Tracheal epithelial cell (primary cell): ENCODE measurements around the gene FASTK. TPM values are rescaled to one million over a fixed set of nuclear protein-coding genes. Genes with fewer than 3 reads are reported as not detected.

Source experiments
- total RNA-seq: library from RNA; depleted of rRNA; stranded (reverse); fragments of >200 nt; gene quantifications from 2 replicates; pipeline ENCODE4 v1.2.1, GENCODE V29; 2014

FASTK gene, protein sequence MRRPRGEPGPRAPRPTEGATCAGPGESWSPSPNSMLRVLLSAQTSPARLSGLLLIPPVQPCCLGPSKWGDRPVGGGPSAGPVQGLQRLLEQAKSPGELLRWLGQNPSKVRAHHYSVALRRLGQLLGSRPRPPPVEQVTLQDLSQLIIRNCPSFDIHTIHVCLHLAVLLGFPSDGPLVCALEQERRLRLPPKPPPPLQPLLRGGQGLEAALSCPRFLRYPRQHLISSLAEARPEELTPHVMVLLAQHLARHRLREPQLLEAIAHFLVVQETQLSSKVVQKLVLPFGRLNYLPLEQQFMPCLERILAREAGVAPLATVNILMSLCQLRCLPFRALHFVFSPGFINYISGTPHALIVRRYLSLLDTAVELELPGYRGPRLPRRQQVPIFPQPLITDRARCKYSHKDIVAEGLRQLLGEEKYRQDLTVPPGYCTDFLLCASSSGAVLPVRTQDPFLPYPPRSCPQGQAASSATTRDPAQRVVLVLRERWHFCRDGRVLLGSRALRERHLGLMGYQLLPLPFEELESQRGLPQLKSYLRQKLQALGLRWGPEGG
- 71.0 and 78.1 TPM in 2 replicates for total RNA-seq

DNA sequence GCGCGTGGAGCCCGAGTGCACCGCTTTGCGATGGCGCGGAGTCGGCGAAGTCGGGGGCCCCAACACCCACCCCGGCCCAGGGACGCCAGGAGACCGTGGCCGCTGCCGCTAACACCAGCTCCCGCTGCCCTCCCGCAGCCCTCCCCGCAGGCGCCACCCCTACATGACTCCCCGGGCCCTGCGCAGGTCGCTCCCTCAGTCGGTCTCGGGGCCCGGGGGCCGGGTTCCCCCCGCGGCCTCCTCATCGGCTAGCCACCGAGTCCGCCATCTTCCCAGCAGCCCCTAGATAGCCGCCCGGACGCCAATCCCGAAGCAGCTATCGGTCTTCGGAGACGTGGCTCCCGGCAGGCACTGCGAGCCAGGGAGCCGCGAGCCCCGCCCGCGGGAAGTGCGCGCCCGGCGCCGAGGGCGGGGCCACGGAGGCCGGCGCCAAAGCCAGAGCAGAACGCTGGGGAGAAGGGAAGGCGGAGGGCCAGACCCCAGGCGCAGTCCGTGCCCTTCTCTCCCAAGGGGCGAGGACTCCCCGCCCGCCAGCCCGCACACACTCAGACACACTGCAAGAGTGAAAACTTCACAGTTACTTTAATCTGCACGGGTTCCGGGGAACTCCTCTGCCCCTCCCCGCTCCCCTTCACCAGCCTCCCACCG is at the start of gene FASTK:
Gene FASTK, minus strand, starts transcription at position 288 of the 648 bp plus-strand sequence. Its CDS starts 43 bp downstream, at position 245.

DNA sequence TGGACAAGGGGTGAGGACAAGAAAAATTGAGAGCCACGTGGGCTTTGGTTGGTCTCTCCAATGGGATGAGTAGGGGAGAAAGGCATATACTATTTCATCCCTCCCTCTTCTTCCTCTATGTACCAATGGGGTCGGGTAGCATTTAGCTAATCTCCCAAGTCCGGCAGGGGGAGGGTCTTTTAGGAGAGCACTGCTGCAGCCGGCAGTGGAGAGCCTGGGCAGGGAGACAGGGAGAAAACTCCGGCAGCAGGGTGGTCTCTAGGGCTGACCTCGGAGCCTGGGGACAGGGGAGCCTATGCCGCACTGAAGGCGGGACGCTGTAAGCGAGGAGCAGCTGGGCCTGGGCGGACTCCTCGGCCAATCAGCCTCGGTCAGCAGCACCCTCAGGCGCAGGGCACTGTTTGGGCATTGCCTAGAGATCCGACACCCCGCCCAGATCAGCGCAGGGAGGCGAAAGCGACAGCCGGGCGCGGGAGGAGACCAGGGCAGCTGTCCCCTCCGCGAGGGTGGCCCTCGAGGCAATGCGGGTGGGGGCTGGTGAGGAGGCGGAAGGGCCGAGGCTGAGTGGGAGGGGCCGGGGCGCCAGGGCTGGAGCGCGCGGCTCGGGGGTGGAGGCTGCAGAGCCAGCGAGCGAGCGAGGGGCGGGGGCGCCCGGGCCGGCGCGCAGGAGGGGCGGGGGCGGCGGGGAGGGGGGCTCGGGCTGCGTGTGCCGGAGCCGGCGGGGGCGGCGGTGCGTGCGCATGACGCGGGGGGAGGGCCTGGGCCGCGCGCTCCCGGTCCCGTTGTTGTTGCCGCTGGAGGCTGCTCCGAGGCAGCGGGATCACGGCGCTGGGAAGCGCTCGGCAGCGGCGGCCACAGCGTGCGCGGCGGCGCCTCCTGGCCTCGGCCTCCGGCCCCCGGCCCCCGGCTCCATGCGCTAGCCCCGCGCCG is 5.3 kb upstream of the FASTK start, which contains the start of gene AGAP3:
Gene AGAP3, plus strand, starts transcription at position 785 of the 930 bp plus-strand sequence. CDS start 267 bp downstream, outside the sequence.

GRCh38 chr7:151083071-151083823 is 2.6 kb upstream of the FASTK start, which contains the start of gene TMUB1:
TMUB1 (minus strand) TSS chr7:151083493; CDS start chr7:151082563, 930 bp downstream.

DNA sequence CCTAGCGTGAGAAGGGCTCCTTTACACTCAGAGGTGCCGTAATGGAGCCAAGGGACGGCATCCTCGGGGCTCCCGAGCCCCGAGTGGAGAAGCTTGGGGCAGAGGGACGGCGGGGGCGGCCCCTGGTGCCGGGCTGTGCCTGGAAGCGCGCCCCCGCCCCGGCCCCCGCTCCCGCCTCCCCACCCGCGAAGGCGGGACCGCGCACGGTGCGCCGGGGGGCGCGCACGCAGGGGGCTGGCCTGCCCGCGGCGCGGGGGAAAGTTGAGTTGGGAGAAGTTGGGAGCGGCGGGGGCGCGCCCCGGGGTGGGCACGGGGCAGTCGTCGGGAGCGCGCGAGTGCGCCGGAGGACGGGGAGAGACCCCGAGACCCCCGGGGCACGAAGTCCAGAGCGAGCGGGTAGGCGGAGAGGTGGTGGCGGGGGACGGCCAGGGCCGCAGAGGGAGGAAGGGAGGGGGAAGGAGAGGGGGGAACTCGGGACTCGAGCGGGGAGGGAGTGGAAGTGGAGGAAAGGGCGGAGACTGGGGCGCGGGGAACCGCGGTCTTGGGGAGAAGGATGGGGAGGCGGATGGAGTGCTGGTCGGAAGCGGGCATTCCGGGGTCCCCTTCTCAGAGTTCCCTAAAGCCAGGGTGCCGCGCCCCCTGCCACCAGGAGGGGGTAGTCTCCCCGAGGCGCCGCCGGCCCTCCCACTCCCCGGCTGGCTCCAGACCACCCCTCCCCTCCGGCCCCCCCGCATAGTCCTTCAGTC is 21.1 kb downstream of the FASTK start, which contains the start of gene SLC4A2:
Gene SLC4A2, plus strand, starts transcription at position 223 of the 746 bp plus-strand sequence. CDS start 2,399 bp downstream, outside the sequence.

DNA sequence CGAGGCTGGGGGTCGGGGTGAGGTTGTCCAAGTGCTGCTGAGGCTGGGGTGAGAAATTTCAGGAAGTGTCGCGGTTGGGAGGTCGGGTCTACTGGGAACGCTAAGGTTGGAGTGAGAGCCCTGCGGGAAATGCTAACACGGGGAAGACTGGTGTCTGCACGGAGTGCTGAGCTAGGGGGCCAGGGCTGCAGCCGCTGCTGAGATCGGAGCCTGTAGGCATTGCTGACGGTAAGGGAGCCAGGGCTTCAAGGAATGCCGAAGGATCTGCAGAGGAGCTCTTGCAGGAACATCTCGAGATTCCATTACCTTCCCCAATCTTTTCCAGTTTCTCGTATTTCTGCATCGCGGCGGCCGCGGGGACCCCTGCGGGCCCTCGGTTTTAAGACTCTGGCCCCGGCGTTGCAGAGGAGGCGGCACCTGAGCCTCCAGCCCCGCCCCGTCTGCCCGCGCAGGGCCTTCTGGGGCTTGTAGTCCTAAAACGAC is 23.1 kb downstream of the FASTK start, which contains the start of gene CDK5:
Gene CDK5, minus strand, starts transcription at position 392 of the 483 bp plus-strand sequence. Its CDS starts 49 bp downstream, at position 343.

DNA sequence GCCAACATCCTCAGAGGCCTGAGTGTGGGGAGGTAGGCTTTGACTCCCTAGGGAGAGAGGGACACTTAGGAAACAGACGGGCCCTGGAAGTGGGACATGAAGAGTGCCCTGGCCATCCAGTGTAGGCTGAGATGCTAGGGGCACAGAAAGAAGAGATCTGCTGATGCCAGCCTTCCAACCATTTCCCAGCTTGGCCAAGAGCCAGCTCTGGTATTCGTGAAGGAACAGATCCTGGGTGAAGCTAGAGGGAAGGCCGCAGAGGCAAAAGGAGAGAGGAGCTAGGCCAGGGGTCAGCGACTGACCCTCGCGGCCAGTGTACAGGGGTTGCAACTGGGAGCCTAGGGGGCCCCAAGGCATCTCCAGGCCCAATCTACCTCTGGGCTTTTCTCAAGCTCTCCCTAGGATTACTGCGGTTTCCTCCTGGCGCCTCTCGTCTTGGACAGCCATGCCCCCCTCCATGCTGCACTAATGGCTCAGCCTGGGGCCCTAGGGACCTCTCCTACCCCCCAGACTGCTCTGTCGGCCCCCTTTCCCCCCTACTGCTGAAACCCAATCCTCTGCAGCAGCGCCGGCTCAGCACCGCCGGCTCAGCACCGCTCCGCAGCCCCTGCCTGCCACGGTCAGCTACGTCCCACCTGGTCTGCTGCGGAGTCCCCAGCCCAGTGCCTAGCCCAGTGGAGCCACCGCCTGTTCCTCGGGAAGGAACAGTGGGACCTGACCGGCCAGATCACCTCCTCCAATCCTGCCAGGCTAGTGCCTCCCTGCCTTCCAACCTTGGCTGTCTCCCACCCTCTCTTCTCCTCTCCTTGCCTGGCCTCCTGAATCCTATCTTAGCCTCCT is 32.4 kb downstream of the FASTK start, which contains the start of gene ASIC3:
Gene ASIC3, plus strand, starts transcription at position 556 of the 840 bp plus-strand sequence. CDS start 355 bp downstream, outside the sequence.

GRCh38 chr7:151028131-151028947 is 52.3 kb downstream of the FASTK start, which contains the start of gene ABCB8:
ABCB8 (plus strand) TSS chr7:151028450; CDS start chr7:151028516, 66 bp downstream.

Other genes starting within 250 kb of the FASTK start
- gene AOC1, start 228.3 kb downstream of the FASTK start, total RNA-seq: 0.96 TPM in 1 of 2 replicates, not detected in the other
- 0.21 and 0.24 TPM in 2 replicates for gene KCNH2, start 102.5 kb downstream of the FASTK start, total RNA-seq
- 0.64 TPM in 1 of 2 replicates, not detected in the other for gene NOS3, start 89.8 kb downstream of the FASTK start, total RNA-seq
- gene ATG9B, start 56.3 kb downstream of the FASTK start, total RNA-seq: 0.24 TPM in 1 of 2 replicates, not detected in the other
- 13.9 and 14.9 TPM in 2 replicates for gene ABCB8, start 52.4 kb downstream of the FASTK start, total RNA-seq
- 0.21 TPM in 1 of 2 replicates, not detected in the other for gene ASIC3, start 32.3 kb downstream of the FASTK start, total RNA-seq
- 14.1 and 18.1 TPM in 2 replicates for gene CDK5, start 22.9 kb downstream of the FASTK start, total RNA-seq
- gene SLC4A2, start 21.2 kb downstream of the FASTK start, total RNA-seq: 27.5 and 48.2 TPM in 2 replicates
- gene TMUB1, start 2.7 kb upstream of the FASTK start, total RNA-seq: 26.9 and 27.2 TPM in 2 replicates
- 99.0 and 106 TPM in 2 replicates for gene AGAP3, start 5.7 kb upstream of the FASTK start, total RNA-seq
- 0.24 TPM in 1 of 2 replicates, not detected in the other for gene GBX1, start 86.9 kb upstream of the FASTK start, total RNA-seq
- gene ASB10, start 106.4 kb upstream of the FASTK start, total RNA-seq: not detected in 2 replicates
- not detected in 2 replicates for gene H2BK1, start 129.7 kb upstream of the FASTK start, total RNA-seq
- 70.1 and 85.5 TPM in 2 replicates for gene ABCF2, start 146.4 kb upstream of the FASTK start, total RNA-seq
- 32.8 and 47.0 TPM in 2 replicates for gene CHPF2, start 151.7 kb upstream of the FASTK start, total RNA-seq
- 6.8 and 13.0 TPM in 2 replicates for gene SMARCD3, start 167.9 kb upstream of the FASTK start, total RNA-seq